ENCODE measurements around the gene CSNK1A1L.

GRCh38 chr13:37100731-37101130 is 4.7 kb downstream of the CSNK1A1L start:
- no peak for TF ChIP-seq CTCF (IDR thresholded peaks at IDR 0.05)
- TF ChIP-seq REST (IDR thresholded peaks at IDR 0.05; ENCODE audit: insufficient read depth in 1 of 2, low read depth in 2 of 2, low read length in 1 of 2), result no peak
- TF ChIP-seq POLR2AphosphoS5 (IDR thresholded peaks at IDR 0.05; ENCODE audit: low read depth, low read length), result no peak
- no peak for TF ChIP-seq TCF7L2 (IDR thresholded peaks at IDR 0.05; ENCODE audit: low read depth, low read length)
